Kidney (tissue), 14 donors: Measurements from ENCODE around the gene SMAD7. TPM values are rescaled to one million over a fixed set of nuclear protein-coding genes. Genes with fewer than 3 reads are reported as not detected.

Experiments used
- DNase-seq, 5 donors: peaks; one replicate each; pipeline ENCODE4 v3.0.0-alpha.2; 2013 to 2020
- FAIRE-seq: peaks from 2 replicates; lab custom pipeline; 2012; peaks lifted over from hg19 to GRCh38; lab: Jason Lieb, UNC
- H3K27ac ChIP-seq, 2 donors: one replicate each; pipeline ENCODE4 v1.7.0; 2013; ENCODE audit warnings: low read depth in 2 of 2, low read length in 2 of 2, inconsistent platforms in 1 of 2
- H3K27me3 ChIP-seq: one replicate; pipeline ENCODE4 v1.7.1; 2013; ENCODE audit warnings: low read length, inconsistent platforms; ENCODE audit not compliant: control insufficient read depth, insufficient read depth
- H3K36me3 ChIP-seq, 3 donors: one replicate each; pipeline versions ENCODE4 v1.7.0 to v1.7.1; 2013; ENCODE audit warnings: low read length in 3 of 3, control low read depth in 1 of 3, inconsistent platforms in 1 of 3; ENCODE audit not compliant: insufficient read depth in 3 of 3, control insufficient read depth in 2 of 3
- H3K4me1 ChIP-seq, 3 donors: one replicate each; pipeline versions ENCODE4 v1.7.0 to v1.7.1; 2013; ENCODE audit warnings: low read length in 3 of 3, inconsistent platforms in 1 of 3, low read depth in 1 of 3; ENCODE audit not compliant: control insufficient read depth in 2 of 3, insufficient read depth in 2 of 3
- H3K4me3 ChIP-seq, 3 donors: one replicate each; pipeline versions ENCODE4 v1.7.0 to v1.8.1; 2013; ENCODE audit warnings: low read length in 3 of 3, control low read depth in 1 of 3, inconsistent platforms in 1 of 3
- H3K9ac ChIP-seq, 3 donors: one replicate each; pipeline versions ENCODE4 v1.7.0 to v1.7.1; 2013; ENCODE audit warnings: low read length in 3 of 3, control low read depth in 1 of 3, inconsistent platforms in 1 of 3
- H3K9me3 ChIP-seq, 3 donors: one replicate each; pipeline versions ENCODE4 v1.7.0 to v1.7.1; 2013; ENCODE audit warnings: low read length in 3 of 3, control low read depth in 1 of 3, inconsistent platforms in 1 of 3; ENCODE audit not compliant: control insufficient read depth in 2 of 3, insufficient read depth in 1 of 3
- CTCF ChIP-seq: IDR thresholded peaks from 3 replicates; pipeline ENCODE4 v1.5.1; 2012; ENCODE audit warnings: mild to moderate bottlenecking, moderate library complexity, borderline replicate concordance; ENCODE audit not compliant: insufficient read depth; ENCODE audit errors: extremely low read depth
- intact Hi-C: fragments of 100-400 bp; cut with DNase I; formaldehyde crosslinking; loops from one replicate; pipeline ENCODE4 v1.11.1; 2022
- polyA plus RNA-seq: library from polyadenylated mRNA; stranded (reverse); fragments of 350-450 nt; fragmentation: Illumina TruSeq; extraction: RNeasy Lipid Tissue Mini Kit (QIAGEN cat#74804); gene quantifications from one replicate; pipeline ENCODE4 v1.2.3, GENCODE V29; 2014; ENCODE audit warnings: low read depth, low replicate concordance; ENCODE audit not compliant: insufficient read depth
- total RNA-seq: library from RNA; stranded (reverse); fragmentation: NEBNext Ultra II Directional; extraction: Animal tissue kit (Norgen Biotek cat#: 25700); gene quantifications from one replicate; pipeline ENCODE4 v1.2.1, GENCODE V29; 2021
- donor health status: control.
- donor health status: control.
- donor health status: control.
- donor health status: control.
- donor health status: control.
- donor health status: DM: yes; HTN: yes; CAD: no.
- donor health status: Normal renal cell carcinoma (clear cell type).

Gene SMAD7
- total and polyA plus RNA-seq, 2 donors from 2014 or later: 17.3 to 32.6 TPM

GRCh38 chr18:48908916-48909315 is 41.8 kb downstream of the SMAD7 start:
- Histone ChIP-seq H3K4me1 (no peaks in the 10 kb centered on the region), H3K36me3 (no peaks in the 10 kb centered on the region), H3K9ac (no peak overlapping the region), H3K9me3 (peaks cover 0 to 7% (median 2%) of the 10 kb centered on the region in 3 donors), H3K4me3 (no peak overlapping the region), H3K27ac (no peak overlapping the region), H3K27me3 (no peaks in the 10 kb centered on the region)
- TF ChIP-seq CTCF: no peak
- intact Hi-C loops: no loop called here
- peak in 2 of 5 donors; percentile 1 to 9 for DNase-seq
- FAIRE-seq: no peak

GRCh38 chr18:48905513-48905912 is 45.3 kb downstream of the SMAD7 start:
- Histone ChIP-seq H3K4me1 (peaks cover 0 to 15% (median 12%) of the 10 kb centered on the region in 3 donors), H3K27ac (no peak overlapping the region), H3K36me3 (no peaks in the 10 kb centered on the region), H3K9ac (no peak overlapping the region), H3K4me3 (no peak overlapping the region), H3K27me3 (no peaks in the 10 kb centered on the region), H3K9me3 (peaks cover 0 to 7% (median 2%) of the 10 kb centered on the region in 3 donors)
- no peak for TF ChIP-seq CTCF
- DNase-seq (no peak), FAIRE-seq (no peak)
- intact Hi-C loops: no loop called here

- no peak overlapping the region for H3K4me3 ChIP-seq
- H3K9me3 ChIP-seq: peaks cover 0 to 7% (median 2%) of the 10 kb centered on the region in 3 donors
- intact Hi-C loops: no loop called here
- DNase-seq (no peak), FAIRE-seq (no peak)
- peaks cover 0 to 15% (median 12%) of the 10 kb centered on the region in 3 donors for H3K4me1 ChIP-seq
- no peaks in the 10 kb centered on the region for H3K27me3 ChIP-seq
- no peak for TF ChIP-seq CTCF
- no peaks in the 10 kb centered on the region for H3K36me3 ChIP-seq
- H3K27ac ChIP-seq: no peak overlapping the region
- H3K9ac ChIP-seq: no peak overlapping the region
Observed at GRCh38 chr18:48904847-48905394, 45.8 kb downstream of the SMAD7 start.

- Histone ChIP-seq H3K9ac (no peak overlapping the region), H3K36me3 (no peaks in the 10 kb centered on the region), H3K27ac (no peak overlapping the region), H3K4me3 (no peak overlapping the region), H3K27me3 (no peaks in the 10 kb centered on the region), H3K9me3 (peaks cover 0 to 7% (median 2%) of the 10 kb centered on the region in 3 donors), H3K4me1 (peaks cover 0 to 15% (median 12%) of the 10 kb centered on the region in 3 donors)
- no peak for TF ChIP-seq CTCF
- no peak for FAIRE-seq
- no peak for DNase-seq
- intact Hi-C loops: no loop called here
Observed at GRCh38 chr18:48904091-48904490, 46.7 kb downstream of the SMAD7 start.
